GM19395 (cell line): ENCODE data around the gene NMRAL1.

Source experiments
- ATAC-seq: cut with Tn5 transposase; IDR thresholded peaks from one replicate; pipeline ENCODE4 v1.9.1; 2021; ENCODE audit warnings: mild to moderate bottlenecking, moderate library complexity; ENCODE audit not compliant: unreplicated experiment

Gene NMRAL1

GRCh38 chr16:4505356-4506147, 31.1 kb upstream of the NMRAL1 start:
- ATAC-seq = peak; percentile 75

- ATAC-seq = no peak
Observed at GRCh38 chr16:4501071-4501478, 26.6 kb upstream of the NMRAL1 start.

- ATAC-seq = no peak
Observed at GRCh38 chr16:4500272-4500671, 25.8 kb upstream of the NMRAL1 start.

- no peak for ATAC-seq
Observed at GRCh38 chr16:4499196-4499555, 24.8 kb upstream of the NMRAL1 start.

- no peak for ATAC-seq
Observed at GRCh38 chr16:4498546-4499195, 24.2 kb upstream of the NMRAL1 start.

- ATAC-seq = no peak
Observed at GRCh38 chr16:4496305-4496704, 21.9 kb upstream of the NMRAL1 start.

- ATAC-seq = no peak
Observed at GRCh38 chr16:4495766-4496165, 21.3 kb upstream of the NMRAL1 start.

- no peak for ATAC-seq
Observed at GRCh38 chr16:4494746-4495490, 20.5 kb upstream of the NMRAL1 start.

- no peak for ATAC-seq
Observed at GRCh38 chr16:4491898-4492297, 17.5 kb upstream of the NMRAL1 start.

- ATAC-seq = no peak
Observed at GRCh38 chr16:4489030-4489429, 14.6 kb upstream of the NMRAL1 start.

GRCh38 chr16:4488499-4488967, 14.1 kb upstream of the NMRAL1 start:
- ATAC-seq = no peak

GRCh38 chr16:4487955-4488498, 13.6 kb upstream of the NMRAL1 start:
- ATAC-seq = no peak

- ATAC-seq = no peak
Observed at GRCh38 chr16:4486126-4486893, 11.9 kb upstream of the NMRAL1 start.

GRCh38 chr16:4481963-4482362, 7.5 kb upstream of the NMRAL1 start:
- no peak for ATAC-seq

GRCh38 chr16:4481526-4481925, 7.1 kb upstream of the NMRAL1 start:
- no peak for ATAC-seq

GRCh38 chr16:4477966-4478365, 3.5 kb upstream of the NMRAL1 start:
- no peak for ATAC-seq

- peak; percentile 77 for ATAC-seq
Observed at GRCh38 chr16:4475880-4476788, 1.7 kb upstream of the NMRAL1 start, which contains the start of gene HMOX2. HMOX2 (plus strand) TSS chr16:4476398; CDS start chr16:4505525, 29,127 bp downstream.

GRCh38 chr16:4472880-4473279, 1.5 kb downstream of the NMRAL1 start:
- no peak for ATAC-seq

GRCh38 chr16:4471869-4472268, 2.6 kb downstream of the NMRAL1 start:
- ATAC-seq = no peak

- ATAC-seq = no peak
Observed at GRCh38 chr16:4468972-4469371, 5.5 kb downstream of the NMRAL1 start.
